ENCODE measurements around the gene ZCRB1. TPM values are rescaled to one million over a fixed set of nuclear protein-coding genes. Genes with fewer than 3 reads are reported as not detected.

ZCRB1 gene
- total RNA-seq, 4 donors from 2014 or later = 36.5 to 79.7 (median 45.9) TPM

DNA sequence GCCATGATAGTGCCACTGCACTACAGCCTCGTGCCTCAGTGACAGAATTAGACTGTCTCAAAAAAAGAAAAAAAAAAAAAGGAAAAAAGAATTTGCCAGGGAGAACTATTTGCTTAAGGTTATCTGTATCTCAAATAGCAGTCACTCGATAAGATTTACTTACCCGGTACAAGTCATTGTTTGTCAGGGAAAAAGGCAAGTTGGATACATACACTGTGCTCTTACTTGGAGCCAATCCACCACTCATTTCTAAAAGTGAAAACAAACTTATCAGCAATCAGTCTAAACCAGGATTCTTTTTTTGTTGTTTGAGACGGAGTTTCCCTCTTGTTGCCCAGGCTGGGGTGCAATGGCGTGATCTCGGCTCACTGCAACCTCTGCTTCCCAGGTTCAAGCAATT lies 2.0 kb downstream of the ZCRB1 start:
- 88 to 100% methylated on average over 1 to 5 of the region's 6 CpGs for WGBS, 2 donors (ENCODE audit: low coverage in 1 of 2)
- TF ChIP-seq POLR2A (IDR thresholded peaks at IDR 0.05) (no peak), CTCF (IDR thresholded peaks at IDR 0.05) (no peak), EP300 (IDR thresholded peaks at IDR 0.05) (no peak), POLR2AphosphoS5 (IDR thresholded peaks at IDR 0.05) (no peak)
- Histone ChIP-seq H3K4me3 (no peak overlapping the region), H3K9me3 (no peaks in the 10 kb centered on the region), H3K4me1 (peaks cover 11 to 34% (median 12%) of the 10 kb centered on the region in 3 donors), H3K36me3 (peaks cover 0 to 37% of the 10 kb centered on the region in 2 donors), H3K27ac (no peak overlapping the region), H3K27me3 (no peaks in the 10 kb centered on the region)
- no peak for ATAC-seq

- peaks cover 9 to 21% (median 9%) of the 10 kb centered on the region in 3 donors for H3K4me1 ChIP-seq
- ATAC-seq = no peak
- H3K9me3 ChIP-seq = no peaks in the 10 kb centered on the region
- H3K4me3 ChIP-seq = no peak overlapping the region
- no peak overlapping the region for H3K27ac ChIP-seq
- TF ChIP-seq POLR2A (IDR thresholded peaks at IDR 0.05) (no peak), CTCF (IDR thresholded peaks at IDR 0.05) (no peak), EP300 (IDR thresholded peaks at IDR 0.05) (no peak), POLR2AphosphoS5 (IDR thresholded peaks at IDR 0.05) (no peak)
- H3K27me3 ChIP-seq = no peaks in the 10 kb centered on the region
- peaks cover 0 to 48% of the 10 kb centered on the region in 2 donors for H3K36me3 ChIP-seq
Measured at GRCh38 chr12:42322567-42322966, 3.3 kb downstream of the ZCRB1 start.

DNA sequence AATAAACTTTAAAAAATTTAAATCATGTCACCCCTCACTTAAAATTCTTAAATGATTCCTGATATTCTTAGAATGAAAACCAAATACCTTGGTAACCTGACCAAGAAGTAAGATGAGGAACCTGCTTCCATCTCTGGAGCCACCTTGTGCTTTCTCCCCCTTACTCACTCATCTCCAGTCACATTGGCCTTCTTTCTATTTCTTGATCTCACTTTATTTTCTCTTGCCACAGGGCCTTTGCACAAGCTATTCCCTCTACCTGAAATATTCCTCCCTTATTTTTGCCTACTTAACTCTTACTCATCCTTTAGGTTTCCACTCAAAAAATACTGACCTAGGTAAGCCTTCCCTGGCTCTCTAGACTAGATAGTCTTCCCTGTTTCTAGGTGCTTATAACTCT lies 5.1 kb downstream of the ZCRB1 start:
- H3K9me3 ChIP-seq = no peaks in the 10 kb centered on the region
- TF ChIP-seq POLR2AphosphoS5 (IDR thresholded peaks at IDR 0.05) (no peak), POLR2A (IDR thresholded peaks at IDR 0.05) (no peak), CTCF (IDR thresholded peaks at IDR 0.05) (no peak), EP300 (IDR thresholded peaks at IDR 0.05) (no peak)
- peaks cover 0 to 66% of the 10 kb centered on the region in 2 donors for H3K36me3 ChIP-seq
- no peak overlapping the region for H3K27ac ChIP-seq
- peaks cover 0 to 10% (median 2%) of the 10 kb centered on the region in 3 donors for H3K4me1 ChIP-seq
- no peak overlapping the region for H3K4me3 ChIP-seq
- no peaks in the 10 kb centered on the region for H3K27me3 ChIP-seq
- ATAC-seq = no peak

DNA sequence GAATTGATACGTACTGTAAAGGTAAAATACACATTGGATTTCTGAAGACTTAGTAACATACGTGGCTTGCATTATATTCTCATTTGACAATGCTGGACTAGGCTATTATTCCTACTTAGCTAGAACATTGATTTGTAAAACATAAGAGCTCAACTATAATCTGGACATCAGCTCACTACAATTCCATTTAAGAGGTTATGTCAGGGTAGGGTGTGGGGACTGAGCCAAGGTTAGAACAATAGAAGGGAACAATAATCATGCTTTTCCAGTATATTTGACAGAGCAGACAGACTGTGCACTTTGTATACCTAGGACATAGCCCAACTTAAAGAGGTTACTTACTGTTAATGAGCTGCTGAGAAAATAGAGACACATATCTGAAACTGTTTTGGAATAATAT lies 10.8 kb downstream of the ZCRB1 start:
- 74 to 88% methylated on average over 2 of the region's 2 CpGs for WGBS, 2 donors (ENCODE audit: low coverage in 1 of 2)
- H3K9me3 ChIP-seq = no peaks in the 10 kb centered on the region
- TF ChIP-seq EP300 (IDR thresholded peaks at IDR 0.05) (no peak), POLR2A (IDR thresholded peaks at IDR 0.05) (no peak), POLR2AphosphoS5 (IDR thresholded peaks at IDR 0.05) (no peak), CTCF (IDR thresholded peaks at IDR 0.05) (no peak)
- H3K4me1 ChIP-seq = no peaks in the 10 kb centered on the region
- peaks cover 5 to 92% of the 10 kb centered on the region in 2 donors for H3K36me3 ChIP-seq
- H3K4me3 ChIP-seq = no peak overlapping the region
- H3K27me3 ChIP-seq = no peaks in the 10 kb centered on the region
- no peak for ATAC-seq
- H3K27ac ChIP-seq = no peak overlapping the region

- Histone ChIP-seq H3K27ac (no peak overlapping the region), H3K9me3 (no peaks in the 10 kb centered on the region), H3K36me3 (peaks cover 5 to 51% of the 10 kb centered on the region in 2 donors), H3K4me1 (no peaks in the 10 kb centered on the region), H3K4me3 (no peak overlapping the region), H3K27me3 (no peaks in the 10 kb centered on the region)
- no peak for ATAC-seq
- WGBS, 2 donors (ENCODE audit: low coverage in 1 of 2) = 72 to 83% methylated on average over 5 to 6 of the region's 6 CpGs
- no peak for TF ChIP-seq POLR2AphosphoS5 (IDR thresholded peaks at IDR 0.05)
- no peak for TF ChIP-seq EP300 (IDR thresholded peaks at IDR 0.05)
- TF ChIP-seq POLR2A (IDR thresholded peaks at IDR 0.05) = no peak
- no peak for TF ChIP-seq CTCF (IDR thresholded peaks at IDR 0.05)
Measured at GRCh38 chr12:42309996-42310395, 15.9 kb downstream of the ZCRB1 start.
